Bronchial epithelial cell (primary cell): Measurements from ENCODE around the gene TAS1R3. TPM values are rescaled to one million over a fixed set of nuclear protein-coding genes. Genes with fewer than 3 reads are reported as not detected.

ENCODE experiments used
- DNase-seq: peaks from one replicate; pipeline ENCODE4 v3.0.0-alpha.2; 2010; ENCODE audit warnings: low read depth
- FAIRE-seq: peaks from 2 replicates; lab custom pipeline; 2011; peaks lifted over from hg19 to GRCh38; lab: Jason Lieb, UNC
- H3K27me3 ChIP-seq: 2 replicates; pipeline ENCODE4 v1.5.1; 2011; ENCODE audit warnings: low read length; ENCODE audit not compliant: control insufficient read depth, insufficient read depth
- H3K36me3 ChIP-seq: 2 replicates; pipeline ENCODE4 v1.5.1; 2011; ENCODE audit warnings: low read length; ENCODE audit not compliant: control insufficient read depth, insufficient read depth
- H3K4me3 ChIP-seq: 2 replicates; pipeline ENCODE4 v1.5.1; 2011; ENCODE audit warnings: mild to moderate bottlenecking, low read depth, low read length, control low read depth
- total RNA-seq: library from RNA; depleted of rRNA; stranded (reverse); fragments of >200 nt; gene quantifications from 2 replicates; pipeline ENCODE4 v1.2.1, GENCODE V29; 2014
- TF ChIP-seq, protein P1 (sequence below): IDR thresholded peaks from 2 replicates; pipeline ENCODE4 v1.5.1; 2011; ENCODE audit warnings: mild to moderate bottlenecking, moderate library complexity, low read length, control low read depth, inconsistent platforms; ENCODE audit not compliant: insufficient read depth, severe bottlenecking

The TAS1R3 gene
- total RNA-seq, 1 donor from 2014 or later = 0.26 TPM

DNA sequence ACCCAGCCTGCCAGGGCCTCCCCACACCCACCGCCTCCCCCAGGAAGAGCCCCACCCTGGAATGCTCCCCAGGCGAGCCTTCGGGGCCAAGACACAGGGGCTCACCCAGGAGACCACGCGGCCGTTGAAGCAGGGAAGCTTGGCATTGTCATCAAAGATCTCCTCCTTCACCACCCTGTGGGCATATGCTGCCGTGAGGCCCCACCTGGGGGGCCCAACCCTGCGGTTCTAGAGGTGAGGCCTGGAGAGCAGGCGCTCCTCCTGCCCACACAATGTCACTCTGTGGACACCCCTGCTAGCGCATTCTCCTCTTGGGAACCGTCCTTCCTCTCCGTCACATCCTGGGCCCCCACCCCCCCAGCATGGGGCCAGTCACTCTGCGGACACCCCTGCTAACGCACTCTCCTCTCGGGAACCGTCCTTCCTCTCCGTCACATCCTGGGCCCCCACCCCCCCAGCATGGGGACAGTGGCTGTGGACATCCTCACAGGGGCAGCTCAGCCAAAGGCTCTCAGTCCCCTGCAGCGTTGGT lies 11.6 kb downstream of the TAS1R3 start:
- Histone ChIP-seq H3K4me3 (no peak overlapping the region), H3K36me3 (peaks cover 25% of the 10 kb centered on the region), H3K27me3 (no peaks in the 10 kb centered on the region)
- no peak for DNase-seq
- TF ChIP-seq, protein P1, sequence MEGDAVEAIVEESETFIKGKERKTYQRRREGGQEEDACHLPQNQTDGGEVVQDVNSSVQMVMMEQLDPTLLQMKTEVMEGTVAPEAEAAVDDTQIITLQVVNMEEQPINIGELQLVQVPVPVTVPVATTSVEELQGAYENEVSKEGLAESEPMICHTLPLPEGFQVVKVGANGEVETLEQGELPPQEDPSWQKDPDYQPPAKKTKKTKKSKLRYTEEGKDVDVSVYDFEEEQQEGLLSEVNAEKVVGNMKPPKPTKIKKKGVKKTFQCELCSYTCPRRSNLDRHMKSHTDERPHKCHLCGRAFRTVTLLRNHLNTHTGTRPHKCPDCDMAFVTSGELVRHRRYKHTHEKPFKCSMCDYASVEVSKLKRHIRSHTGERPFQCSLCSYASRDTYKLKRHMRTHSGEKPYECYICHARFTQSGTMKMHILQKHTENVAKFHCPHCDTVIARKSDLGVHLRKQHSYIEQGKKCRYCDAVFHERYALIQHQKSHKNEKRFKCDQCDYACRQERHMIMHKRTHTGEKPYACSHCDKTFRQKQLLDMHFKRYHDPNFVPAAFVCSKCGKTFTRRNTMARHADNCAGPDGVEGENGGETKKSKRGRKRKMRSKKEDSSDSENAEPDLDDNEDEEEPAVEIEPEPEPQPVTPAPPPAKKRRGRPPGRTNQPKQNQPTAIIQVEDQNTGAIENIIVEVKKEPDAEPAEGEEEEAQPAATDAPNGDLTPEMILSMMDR = no peak
- no peak for FAIRE-seq

DNA sequence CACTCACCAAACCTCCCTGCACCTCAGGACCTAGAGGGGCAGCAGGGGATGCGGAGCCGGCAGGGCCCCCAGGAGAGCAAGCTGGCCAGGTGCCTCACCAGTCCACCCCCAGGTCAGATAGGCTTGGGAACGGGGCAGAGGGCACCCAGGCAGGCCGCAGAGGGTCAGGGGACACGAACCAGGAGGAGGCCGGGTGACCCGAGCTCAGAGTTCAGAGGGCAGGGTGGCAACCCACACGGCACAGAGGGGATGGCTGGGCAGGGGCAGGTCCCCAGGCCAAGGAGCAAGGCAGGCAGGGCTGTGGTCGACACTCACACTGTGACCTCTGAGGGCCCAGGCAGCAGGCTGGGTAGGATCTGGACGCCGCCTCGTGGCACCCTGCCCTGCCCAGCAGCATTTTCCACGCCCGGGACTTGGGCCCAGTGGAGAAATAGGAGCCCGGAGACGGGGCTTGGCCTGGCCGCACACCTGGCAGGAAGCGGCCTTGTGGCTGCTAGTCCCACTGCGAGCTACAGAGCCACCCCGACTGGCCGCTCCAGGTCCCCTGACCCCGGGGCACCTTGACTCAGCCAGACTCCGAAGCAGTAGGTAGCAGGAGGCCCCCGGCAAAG lies 12.8 kb downstream of the TAS1R3 start:
- no peak for FAIRE-seq
- peak overlapping the region; percentile 19 for H3K4me3 ChIP-seq
- no peak for DNase-seq
- H3K36me3 ChIP-seq = peaks cover 18% of the 10 kb centered on the region
- H3K27me3 ChIP-seq = no peaks in the 10 kb centered on the region
- TF ChIP-seq, protein P1 = no peak

DNA sequence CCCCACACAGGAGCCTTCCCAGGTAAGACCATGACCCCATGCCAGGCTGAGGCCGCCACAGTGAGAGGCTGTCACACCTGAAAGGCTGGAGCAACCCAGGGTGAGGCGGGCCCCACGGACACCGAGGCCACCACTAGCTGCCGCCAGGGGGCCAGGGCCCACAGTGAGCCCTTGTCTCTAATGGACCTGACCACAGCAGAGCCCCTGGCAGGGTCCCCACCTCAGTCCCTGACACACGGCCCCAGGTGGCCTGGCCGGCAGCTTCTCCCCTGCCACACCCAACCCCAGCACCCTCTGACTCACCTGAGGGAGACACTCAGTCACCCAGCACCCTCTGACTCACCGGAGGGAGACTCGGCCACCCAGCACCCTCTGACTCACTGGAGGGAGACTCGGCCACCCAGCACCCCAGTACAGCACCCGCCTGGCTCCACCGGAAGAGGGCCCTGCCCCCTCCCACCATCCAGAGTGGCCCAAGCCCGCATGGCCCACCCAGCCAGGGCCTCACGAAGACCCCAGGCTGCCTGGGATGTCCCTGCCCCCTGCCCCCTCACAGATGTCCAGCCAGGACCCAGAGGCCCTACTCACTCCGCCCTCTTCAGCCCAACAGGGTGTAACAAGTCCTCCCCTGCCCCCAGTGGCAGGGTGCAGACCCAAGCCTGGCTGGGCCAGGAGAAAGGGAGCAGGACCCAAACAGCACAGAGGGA lies 13.7 kb downstream of the TAS1R3 start:
- TF ChIP-seq, protein P1 = peak; percentile 46
- Histone ChIP-seq H3K36me3 (peaks cover 13% of the 10 kb centered on the region), H3K4me3 (peak overlapping the region; percentile 23), H3K27me3 (no peaks in the 10 kb centered on the region)
- FAIRE-seq = peak; percentile 84
- peak; percentile 94 for DNase-seq

DNA sequence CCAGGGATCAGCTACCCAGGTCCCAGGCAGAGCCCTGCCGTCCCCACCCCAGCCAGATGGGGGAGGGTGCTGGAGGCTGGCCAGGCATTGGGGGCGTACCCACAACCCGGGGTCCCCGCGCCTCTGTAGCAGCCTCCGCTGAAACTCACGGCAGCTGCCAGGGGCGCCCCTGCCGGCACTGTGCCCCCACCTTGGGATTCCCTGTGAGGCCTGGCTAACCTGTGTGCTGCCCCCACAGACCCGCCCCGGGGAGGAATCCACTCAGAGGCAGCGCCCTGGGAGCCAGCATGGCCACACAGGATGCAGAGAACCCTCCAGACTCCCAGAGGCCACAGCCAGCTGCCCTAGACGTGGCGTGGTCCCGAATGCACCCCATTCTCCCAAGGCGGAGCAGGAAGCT lies 14.3 kb downstream of the TAS1R3 start:
- no peak for FAIRE-seq
- Histone ChIP-seq H3K27me3 (no peaks in the 10 kb centered on the region), H3K4me3 (peak overlapping the region; percentile 23), H3K36me3 (peaks cover 13% of the 10 kb centered on the region)
- DNase-seq = no peak
- TF ChIP-seq, protein P1 = no peak

DNA sequence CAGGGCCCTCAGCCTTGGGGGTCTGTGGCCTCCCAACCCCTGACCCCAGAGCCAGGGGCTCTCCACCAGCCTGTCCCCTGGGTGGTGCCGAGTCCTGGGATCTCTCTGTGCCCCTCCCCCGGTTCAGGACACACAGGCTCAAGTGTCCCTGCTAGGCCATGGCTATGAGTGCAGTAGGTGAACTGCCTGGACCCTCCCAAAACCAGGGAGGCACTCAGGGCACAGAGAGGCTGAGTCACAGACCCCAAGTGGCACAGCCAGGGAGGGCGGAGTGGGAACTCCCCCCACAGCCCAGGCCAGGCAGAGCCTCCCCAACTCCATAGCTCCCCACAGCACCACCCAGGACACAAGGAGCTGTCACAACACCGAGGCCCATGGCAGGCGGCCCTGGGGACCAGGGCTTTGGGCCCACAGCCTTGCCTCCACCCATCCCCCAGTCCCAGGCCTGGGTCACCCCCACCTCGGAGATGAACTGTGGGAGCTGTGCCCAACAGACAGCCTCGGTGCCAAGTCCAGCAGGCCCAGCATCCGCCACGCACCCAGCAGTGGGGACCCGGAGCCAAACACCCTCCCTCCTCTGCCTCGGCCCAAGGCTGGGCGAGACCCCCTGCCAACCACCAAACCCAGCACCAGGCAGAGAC lies 14.9 kb downstream of the TAS1R3 start:
- FAIRE-seq (no peak), DNase-seq (no peak)
- Histone ChIP-seq H3K27me3 (no peaks in the 10 kb centered on the region), H3K36me3 (peaks cover 10% of the 10 kb centered on the region), H3K4me3 (no peak overlapping the region)
- TF ChIP-seq, protein P1 = no peak
